Measurements from ENCODE around the gene NCF2. TPM values are rescaled to one million over a fixed set of nuclear protein-coding genes. Genes with fewer than 3 reads are reported as not detected.

NCF2 gene
- total and polyA plus RNA-seq, 7 donors = 0.51 to 4.3 (median 2.3) TPM

- WGBS, 3 donors = 74 to 93% (median 91%) methylated on average over 2 of the region's 2 CpGs
- TF ChIP-seq CTCF (IDR thresholded peaks at IDR 0.05) = no peak
- Histone ChIP-seq H3K4me1 (no peaks in the 10 kb centered on the region), H3K4me3 (no peak overlapping the region), H3K9me3 (no peaks in the 10 kb centered on the region), H3K27me3 (ENCODE audit: insufficient read depth in 3 of 3, low read length in 2 of 3) (no peaks in the 10 kb centered on the region), H3K36me3 (ENCODE audit: insufficient read depth in 1 of 2, low read depth in 1 of 2) (no peaks in the 10 kb centered on the region), H3K27ac (no peak overlapping the region)
- no peak for DNase-seq
- intact Hi-C loops (cut with DNase I) = no loop called here
- ATAC-seq = no peak
Measured at GRCh38 chr1:183562701-183563100, 27.6 kb downstream of the NCF2 start.

- H3K9me3 ChIP-seq = no peaks in the 10 kb centered on the region
- no peaks in the 10 kb centered on the region for H3K4me1 ChIP-seq
- no peak overlapping the region for H3K4me3 ChIP-seq
- ATAC-seq (no peak), DNase-seq (no peak)
- intact Hi-C loops (cut with DNase I) = no loop called here
- H3K27me3 ChIP-seq (ENCODE audit: insufficient read depth in 3 of 3, low read length in 2 of 3) = no peaks in the 10 kb centered on the region
- no peak for TF ChIP-seq CTCF (IDR thresholded peaks at IDR 0.05)
- H3K36me3 ChIP-seq (ENCODE audit: insufficient read depth in 1 of 2, low read depth in 1 of 2) = peaks cover 0 to 23% of the 10 kb centered on the region in 2 donors
- H3K27ac ChIP-seq = no peak overlapping the region
Measured at GRCh38 chr1:183559061-183559460, 31.2 kb downstream of the NCF2 start.

- ATAC-seq = no peak
- WGBS, 3 donors = 81 to 89% (median 87%) methylated on average over 3 of the region's 3 CpGs
- DNase-seq = no peak
- intact Hi-C loops (cut with DNase I) = no loop called here
- H3K4me3 ChIP-seq = no peak overlapping the region
- H3K9me3 ChIP-seq = no peaks in the 10 kb centered on the region
- no peak overlapping the region for H3K27ac ChIP-seq
- TF ChIP-seq CTCF (IDR thresholded peaks at IDR 0.05) = no peak
- H3K4me1 ChIP-seq = no peaks in the 10 kb centered on the region
- peaks cover 5 to 68% of the 10 kb centered on the region in 2 donors for H3K36me3 ChIP-seq (ENCODE audit: insufficient read depth in 1 of 2, low read depth in 1 of 2)
- no peaks in the 10 kb centered on the region for H3K27me3 ChIP-seq (ENCODE audit: insufficient read depth in 3 of 3, low read length in 2 of 3)
Measured at GRCh38 chr1:183554577-183554976, 35.7 kb downstream of the NCF2 start.

GRCh38 chr1:183553764-183554163 is 36.5 kb downstream of the NCF2 start:
- Histone ChIP-seq H3K9me3 (no peaks in the 10 kb centered on the region), H3K36me3 (ENCODE audit: insufficient read depth in 1 of 2, low read depth in 1 of 2) (peaks cover 5 to 76% of the 10 kb centered on the region in 2 donors), H3K27ac (no peak overlapping the region), H3K27me3 (ENCODE audit: insufficient read depth in 3 of 3, low read length in 2 of 3) (no peaks in the 10 kb centered on the region), H3K4me1 (no peaks in the 10 kb centered on the region), H3K4me3 (no peak overlapping the region)
- no peak for DNase-seq
- WGBS, 3 donors = 92 to 94% (median 92%) methylated on average over 3 of the region's 3 CpGs
- TF ChIP-seq CTCF (IDR thresholded peaks at IDR 0.05) = no peak
- intact Hi-C loops (cut with DNase I) = no loop called here
- no peak for ATAC-seq

- Histone ChIP-seq H3K36me3 (ENCODE audit: insufficient read depth in 1 of 2, low read depth in 1 of 2) (peaks cover 5 to 81% of the 10 kb centered on the region in 2 donors), H3K4me1 (no peaks in the 10 kb centered on the region), H3K9me3 (no peaks in the 10 kb centered on the region), H3K4me3 (no peak overlapping the region), H3K27me3 (ENCODE audit: insufficient read depth in 3 of 3, low read length in 2 of 3) (no peaks in the 10 kb centered on the region), H3K27ac (no peak overlapping the region)
- no peak for TF ChIP-seq CTCF (IDR thresholded peaks at IDR 0.05)
- WGBS, 3 donors = 69 to 81% (median 79%) methylated on average over 5 of the region's 5 CpGs
- ATAC-seq = no peak
- no peak for DNase-seq
- intact Hi-C loops (cut with DNase I) = no loop called here
Measured at GRCh38 chr1:183553331-183553730, 36.9 kb downstream of the NCF2 start.

All from psoas muscle (tissue), 8 donors.